Measurements from ENCODE around the gene PDS5B.

DNA sequence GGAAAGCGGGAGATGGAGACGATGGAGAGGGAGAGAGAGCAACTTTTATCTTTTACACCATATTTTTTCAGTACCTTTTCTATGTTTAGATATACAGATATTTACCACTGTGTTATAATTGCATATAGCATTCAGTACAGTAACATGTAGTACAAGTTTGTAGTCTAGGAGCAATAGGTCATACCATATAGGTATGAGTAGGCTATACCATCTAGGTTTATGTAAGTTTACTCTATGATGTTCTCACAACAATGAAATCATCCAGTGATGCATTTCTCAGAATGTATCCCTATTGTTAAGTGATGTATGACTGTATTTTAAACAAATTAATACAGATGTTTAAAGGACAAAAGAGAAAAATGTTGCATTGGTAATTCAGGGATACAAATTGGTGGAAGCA lies 136.1 kb downstream of the PDS5B start:
- no peak for TF ChIP-seq JUN (CRISPR knock-in tag; IDR thresholded peaks at IDR 0.05)
- TF ChIP-seq, protein P1, sequence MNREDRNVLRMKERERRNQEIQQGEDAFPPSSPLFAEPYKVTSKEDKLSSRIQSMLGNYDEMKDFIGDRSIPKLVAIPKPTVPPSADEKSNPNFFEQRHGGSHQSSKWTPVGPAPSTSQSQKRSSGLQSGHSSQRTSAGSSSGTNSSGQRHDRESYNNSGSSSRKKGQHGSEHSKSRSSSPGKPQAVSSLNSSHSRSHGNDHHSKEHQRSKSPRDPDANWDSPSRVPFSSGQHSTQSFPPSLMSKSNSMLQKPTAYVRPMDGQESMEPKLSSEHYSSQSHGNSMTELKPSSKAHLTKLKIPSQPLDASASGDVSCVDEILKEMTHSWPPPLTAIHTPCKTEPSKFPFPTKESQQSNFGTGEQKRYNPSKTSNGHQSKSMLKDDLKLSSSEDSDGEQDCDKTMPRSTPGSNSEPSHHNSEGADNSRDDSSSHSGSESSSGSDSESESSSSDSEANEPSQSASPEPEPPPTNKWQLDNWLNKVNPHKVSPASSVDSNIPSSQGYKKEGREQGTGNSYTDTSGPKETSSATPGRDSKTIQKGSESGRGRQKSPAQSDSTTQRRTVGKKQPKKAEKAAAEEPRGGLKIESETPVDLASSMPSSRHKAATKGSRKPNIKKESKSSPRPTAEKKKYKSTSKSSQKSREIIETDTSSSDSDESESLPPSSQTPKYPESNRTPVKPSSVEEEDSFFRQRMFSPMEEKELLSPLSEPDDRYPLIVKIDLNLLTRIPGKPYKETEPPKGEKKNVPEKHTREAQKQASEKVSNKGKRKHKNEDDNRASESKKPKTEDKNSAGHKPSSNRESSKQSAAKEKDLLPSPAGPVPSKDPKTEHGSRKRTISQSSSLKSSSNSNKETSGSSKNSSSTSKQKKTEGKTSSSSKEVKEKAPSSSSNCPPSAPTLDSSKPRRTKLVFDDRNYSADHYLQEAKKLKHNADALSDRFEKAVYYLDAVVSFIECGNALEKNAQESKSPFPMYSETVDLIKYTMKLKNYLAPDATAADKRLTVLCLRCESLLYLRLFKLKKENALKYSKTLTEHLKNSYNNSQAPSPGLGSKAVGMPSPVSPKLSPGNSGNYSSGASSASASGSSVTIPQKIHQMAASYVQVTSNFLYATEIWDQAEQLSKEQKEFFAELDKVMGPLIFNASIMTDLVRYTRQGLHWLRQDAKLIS (CRISPR knock-in tag; IDR thresholded peaks at IDR 0.05; ENCODE audit: borderline replicate concordance) = no peak
- TF ChIP-seq ZNF263 (CRISPR knock-in tag; IDR thresholded peaks at IDR 0.05; ENCODE audit: low read depth) = no peak
- TF ChIP-seq, protein P2, sequence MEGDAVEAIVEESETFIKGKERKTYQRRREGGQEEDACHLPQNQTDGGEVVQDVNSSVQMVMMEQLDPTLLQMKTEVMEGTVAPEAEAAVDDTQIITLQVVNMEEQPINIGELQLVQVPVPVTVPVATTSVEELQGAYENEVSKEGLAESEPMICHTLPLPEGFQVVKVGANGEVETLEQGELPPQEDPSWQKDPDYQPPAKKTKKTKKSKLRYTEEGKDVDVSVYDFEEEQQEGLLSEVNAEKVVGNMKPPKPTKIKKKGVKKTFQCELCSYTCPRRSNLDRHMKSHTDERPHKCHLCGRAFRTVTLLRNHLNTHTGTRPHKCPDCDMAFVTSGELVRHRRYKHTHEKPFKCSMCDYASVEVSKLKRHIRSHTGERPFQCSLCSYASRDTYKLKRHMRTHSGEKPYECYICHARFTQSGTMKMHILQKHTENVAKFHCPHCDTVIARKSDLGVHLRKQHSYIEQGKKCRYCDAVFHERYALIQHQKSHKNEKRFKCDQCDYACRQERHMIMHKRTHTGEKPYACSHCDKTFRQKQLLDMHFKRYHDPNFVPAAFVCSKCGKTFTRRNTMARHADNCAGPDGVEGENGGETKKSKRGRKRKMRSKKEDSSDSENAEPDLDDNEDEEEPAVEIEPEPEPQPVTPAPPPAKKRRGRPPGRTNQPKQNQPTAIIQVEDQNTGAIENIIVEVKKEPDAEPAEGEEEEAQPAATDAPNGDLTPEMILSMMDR (IDR thresholded peaks at IDR 0.05) = no peak
- TF ChIP-seq, protein P3, sequence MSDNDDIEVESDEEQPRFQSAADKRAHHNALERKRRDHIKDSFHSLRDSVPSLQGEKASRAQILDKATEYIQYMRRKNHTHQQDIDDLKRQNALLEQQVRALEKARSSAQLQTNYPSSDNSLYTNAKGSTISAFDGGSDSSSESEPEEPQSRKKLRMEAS (CRISPR knock-in tag; IDR thresholded peaks at IDR 0.05) = no peak
- TF ChIP-seq TCF7 (CRISPR knock-in tag; IDR thresholded peaks at IDR 0.05; ENCODE audit: low read depth) = no peak
